GM19452 (cell line): ENCODE results near the gene MIA.
"Not testable (repeated sequence)": the region's sequence is repeated elsewhere in the genome, so short reads cannot be mapped to it uniquely, and the experiment has no call there.

ENCODE experiments used
- ATAC-seq: cut with Tn5 transposase; IDR thresholded peaks from one replicate; pipeline ENCODE4 v1.9.1; 2021; ENCODE audit not compliant: unreplicated experiment

MIA gene

DNA sequence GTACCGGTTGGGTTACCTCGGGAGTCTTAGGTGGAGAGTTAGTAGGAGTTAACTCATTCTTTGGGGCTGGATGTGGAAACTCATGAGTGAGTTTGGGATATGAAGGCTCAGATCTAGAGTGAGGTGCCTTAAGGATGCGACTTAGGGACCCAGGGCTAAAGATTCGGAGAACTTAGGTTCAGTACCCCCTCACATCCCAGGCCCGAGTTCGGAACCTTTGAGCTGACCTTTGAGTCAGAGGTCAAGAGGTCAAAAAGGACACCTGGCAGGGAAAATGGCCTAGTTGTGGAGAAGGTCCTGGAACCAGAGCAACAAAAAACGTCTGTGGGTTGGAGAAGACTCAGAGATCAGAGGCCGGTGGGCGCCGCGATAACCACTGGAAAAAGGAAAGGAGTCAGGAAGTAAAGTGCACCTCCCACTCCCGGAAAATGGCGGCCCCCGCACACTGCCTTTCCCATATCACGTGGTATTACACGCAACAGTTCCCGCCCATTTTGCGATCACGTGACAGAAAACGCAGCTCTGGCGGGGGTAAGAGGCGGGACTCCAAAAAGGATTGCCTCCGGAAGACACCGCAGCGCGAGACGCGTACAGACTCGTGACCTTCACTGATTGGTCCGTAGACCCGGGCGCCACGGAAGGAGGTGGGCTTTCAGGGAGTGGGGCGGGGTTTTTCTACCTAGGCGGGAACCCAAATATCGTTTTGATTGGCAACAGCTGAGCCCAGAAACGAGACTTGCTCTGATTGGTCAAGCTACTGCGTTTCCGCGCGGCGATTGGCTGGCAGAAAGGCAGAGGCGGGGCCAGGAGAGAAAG is 25.1 kb upstream of the MIA start, which contains the start of gene ACTMAP:
ACTMAP (minus strand) TSS at position 420 of the 816 bp plus-strand sequence. CDS start 674 bp downstream, outside the sequence.
- ATAC-seq, result peak; percentile 79

GRCh38 chr19:40750874-40751537 is 24.3 kb upstream of the MIA start, which contains the start of gene SNRPA:
SNRPA (plus strand) TSS chr19:40751203; CDS start chr19:40751409, 206 bp downstream.
- peak; percentile 54 for ATAC-seq

DNA sequence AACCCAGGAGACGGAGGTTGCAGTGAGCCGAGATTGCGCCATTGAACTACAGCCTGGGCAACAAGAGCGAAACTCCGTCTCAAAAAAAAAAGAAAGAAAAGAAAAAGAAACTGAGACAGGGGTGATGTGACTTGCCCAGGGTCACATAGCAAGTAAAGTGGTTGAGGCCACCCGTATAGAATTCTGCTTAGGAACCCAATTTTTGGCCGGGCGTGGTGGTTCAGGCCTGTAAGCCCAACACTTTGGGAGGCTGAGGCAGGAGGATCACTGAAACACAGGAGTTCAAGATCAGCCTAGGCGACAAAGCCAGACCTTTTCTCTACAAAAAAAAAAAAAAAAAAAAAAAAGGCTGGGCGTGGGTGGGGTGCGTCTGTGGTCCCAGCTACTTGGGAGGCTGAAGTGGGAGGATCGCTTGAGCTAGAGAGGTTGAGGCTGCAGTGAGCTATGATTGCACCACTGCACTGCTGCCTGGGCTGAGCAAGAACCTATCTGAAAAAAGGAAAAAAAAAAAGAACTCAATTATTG is 23.0 kb upstream of the MIA start:
- ATAC-seq, result no peak

DNA sequence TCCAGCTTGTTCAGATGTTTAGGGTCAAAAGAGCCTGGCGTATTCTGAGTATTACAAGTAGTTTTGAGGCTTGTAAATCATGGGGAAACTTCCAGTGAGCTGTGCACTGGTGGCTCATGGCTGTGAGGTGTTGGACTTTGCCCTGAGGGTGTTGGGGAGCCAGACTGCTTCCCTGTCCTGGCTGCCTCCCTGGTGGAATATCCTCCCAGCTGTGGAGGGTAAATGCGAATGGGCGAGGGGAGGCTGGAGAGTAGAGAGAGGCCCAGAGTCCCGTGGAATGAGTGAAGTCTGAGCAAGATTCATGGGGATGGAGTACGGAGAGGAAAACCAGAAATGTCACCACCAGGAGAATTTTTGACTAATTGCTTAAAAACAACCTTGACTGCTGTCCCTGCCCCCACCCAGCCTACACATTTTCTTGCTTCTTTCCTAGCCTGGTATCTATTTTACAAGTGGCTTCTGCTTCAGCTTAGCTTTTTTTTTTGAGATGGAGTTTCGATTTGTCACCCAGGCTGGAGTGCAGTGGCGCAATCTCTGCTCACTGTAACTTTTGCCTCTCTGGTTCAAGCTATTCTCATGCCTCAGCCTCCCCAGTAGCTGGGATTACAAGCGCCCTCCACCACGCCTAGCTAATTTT is 20.6 kb upstream of the MIA start:
- no peak for ATAC-seq

- ATAC-seq, result no peak
Measured at GRCh38 chr19:40755248-40755624, 20.1 kb upstream of the MIA start.

- no peak for ATAC-seq
Measured at GRCh38 chr19:40755791-40756190, 19.5 kb upstream of the MIA start.

DNA sequence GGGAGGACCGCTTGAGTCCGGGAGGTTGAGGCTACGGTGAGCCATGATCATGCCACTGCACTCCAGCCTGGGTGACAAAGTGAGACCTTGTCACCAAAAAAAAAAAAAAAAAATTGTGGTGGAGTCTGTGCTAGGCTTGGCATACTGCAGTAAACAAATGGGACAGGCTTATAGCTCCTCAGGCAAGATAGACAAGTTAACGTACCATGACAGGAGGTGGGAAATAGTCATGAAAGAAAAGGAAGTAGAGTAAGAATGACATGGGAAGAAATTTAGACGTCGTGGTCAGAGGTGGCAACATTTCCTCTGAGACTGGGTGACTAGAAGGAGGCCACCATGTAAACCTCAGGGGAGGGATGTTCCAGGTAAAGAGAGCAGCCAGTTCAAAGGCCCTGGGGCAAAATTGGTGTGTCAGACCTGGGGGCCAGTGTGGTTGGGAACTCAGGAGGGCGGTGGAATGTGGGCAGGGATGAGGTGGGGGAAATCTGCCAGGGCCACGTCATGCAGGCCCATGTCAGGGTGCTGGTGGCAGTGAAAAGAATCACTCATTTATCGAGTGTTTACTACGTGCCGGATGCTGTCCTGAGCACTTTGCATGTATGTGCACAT is 18.7 kb upstream of the MIA start:
- no peak for ATAC-seq

- no peak for ATAC-seq
Measured at GRCh38 chr19:40758491-40758890, 16.8 kb upstream of the MIA start.

- no peak for ATAC-seq
Measured at GRCh38 chr19:40759352-40759751, 16.0 kb upstream of the MIA start.

DNA sequence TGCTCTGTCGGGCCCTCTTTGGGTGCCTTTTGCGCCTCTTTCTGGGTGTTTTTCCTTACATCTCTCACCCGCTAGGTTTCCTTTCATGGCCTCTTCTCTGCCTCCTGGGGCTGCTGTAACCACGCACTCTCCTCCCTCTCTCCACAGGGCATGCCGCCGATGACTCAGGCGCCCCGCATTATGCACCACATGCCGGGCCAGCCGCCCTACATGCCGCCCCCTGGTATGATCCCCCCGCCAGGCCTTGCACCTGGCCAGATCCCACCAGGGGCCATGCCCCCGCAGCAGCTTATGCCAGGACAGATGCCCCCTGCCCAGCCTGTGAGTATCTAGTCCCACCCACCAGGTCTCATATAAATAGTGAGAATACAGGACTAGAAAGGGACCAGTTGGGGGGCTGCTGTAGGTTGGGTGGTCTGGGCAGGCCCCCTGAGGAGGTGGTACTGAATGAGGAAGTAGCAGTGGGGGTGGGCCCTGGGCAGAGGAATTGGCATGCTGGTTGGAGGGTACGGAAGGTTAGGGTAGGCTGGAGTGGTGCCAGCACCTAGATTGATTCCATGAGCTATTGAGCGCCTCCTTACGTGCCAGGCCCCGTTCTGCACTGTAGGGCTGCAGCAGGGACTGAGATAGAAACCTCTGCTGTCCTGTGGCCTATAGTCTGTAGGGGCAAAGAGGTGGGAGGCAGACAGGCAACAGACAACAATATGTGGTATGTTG is 12.4 kb upstream of the MIA start:
- ATAC-seq, result no peak

DNA sequence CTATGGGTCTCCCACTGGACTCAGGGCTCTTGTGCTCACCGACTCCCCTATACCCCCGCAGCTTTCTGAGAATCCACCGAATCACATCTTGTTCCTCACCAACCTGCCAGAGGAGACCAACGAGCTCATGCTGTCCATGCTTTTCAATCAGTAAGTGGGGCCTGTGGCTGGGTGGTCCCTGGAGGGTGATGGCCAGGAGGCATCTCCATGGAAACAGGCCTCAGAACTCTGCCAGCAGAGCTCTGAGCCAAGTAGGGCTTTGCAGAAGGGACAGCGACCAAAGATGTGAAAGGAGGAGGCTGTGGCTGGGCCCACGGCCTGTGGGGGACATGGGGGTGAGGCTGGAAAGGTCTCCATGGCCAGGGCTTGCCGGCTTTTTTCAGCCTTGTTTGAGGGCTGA is 11.8 kb upstream of the MIA start:
- no peak for ATAC-seq

DNA sequence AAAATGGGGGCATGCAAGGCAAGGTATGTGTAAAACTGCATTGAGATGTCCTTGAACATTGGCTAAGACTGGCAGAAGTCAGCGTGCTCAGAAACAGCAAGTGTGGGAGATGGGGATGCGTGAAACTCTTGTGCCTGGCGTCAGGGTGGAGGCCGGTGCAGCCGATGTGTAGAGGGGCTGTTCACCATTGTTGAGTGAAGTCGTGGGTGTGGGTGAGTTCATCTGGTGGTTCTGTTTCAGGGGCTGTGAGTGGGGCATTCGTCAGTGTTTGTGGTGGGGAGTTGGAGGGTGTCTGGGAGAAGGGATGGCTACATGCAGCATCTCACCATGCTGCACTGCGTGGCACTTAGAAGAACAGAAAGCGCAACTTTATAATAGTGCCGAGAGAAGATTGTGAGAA is 11.4 kb upstream of the MIA start:
- ATAC-seq, result no peak

DNA sequence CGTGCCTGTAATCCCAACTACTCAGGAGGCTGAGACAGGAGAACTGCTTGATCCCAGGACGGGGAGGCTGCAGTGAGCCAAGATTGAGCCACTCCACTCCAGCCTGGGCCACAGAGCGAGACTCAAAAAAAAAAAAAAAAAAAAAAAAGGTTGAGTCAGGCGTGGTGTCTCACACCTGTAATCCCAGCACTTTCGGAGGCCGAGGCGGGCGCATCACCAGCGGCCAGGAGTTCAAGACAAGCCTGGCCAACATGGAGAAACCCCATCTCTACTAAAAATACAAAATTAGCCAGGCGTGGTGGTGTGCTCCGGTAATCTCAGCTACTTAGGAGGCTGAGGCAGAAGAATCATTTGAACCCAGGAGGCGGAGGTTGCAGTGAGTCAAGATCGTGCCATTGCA is 8.9 kb upstream of the MIA start:
- ATAC-seq, result not testable (repeated sequence)

DNA sequence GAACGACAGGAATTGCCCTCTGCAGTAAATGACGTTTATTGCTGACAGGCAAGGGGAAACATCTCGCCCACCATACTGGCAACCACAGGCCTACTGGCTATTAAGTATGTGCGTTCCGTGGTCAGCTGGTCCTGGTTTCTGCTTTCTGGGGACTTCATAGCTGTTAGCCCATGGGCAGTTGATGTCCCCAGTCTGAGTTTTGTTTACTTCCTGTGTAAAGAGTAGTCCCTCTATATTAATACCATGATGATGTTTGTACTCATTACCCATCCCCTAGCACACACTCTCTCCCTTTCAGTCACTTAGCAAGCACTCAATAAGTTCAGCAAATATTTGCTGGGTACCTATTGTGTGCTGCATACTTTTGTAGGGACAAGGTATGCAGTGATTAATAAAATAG is 6.5 kb upstream of the MIA start:
- ATAC-seq, result no peak

DNA sequence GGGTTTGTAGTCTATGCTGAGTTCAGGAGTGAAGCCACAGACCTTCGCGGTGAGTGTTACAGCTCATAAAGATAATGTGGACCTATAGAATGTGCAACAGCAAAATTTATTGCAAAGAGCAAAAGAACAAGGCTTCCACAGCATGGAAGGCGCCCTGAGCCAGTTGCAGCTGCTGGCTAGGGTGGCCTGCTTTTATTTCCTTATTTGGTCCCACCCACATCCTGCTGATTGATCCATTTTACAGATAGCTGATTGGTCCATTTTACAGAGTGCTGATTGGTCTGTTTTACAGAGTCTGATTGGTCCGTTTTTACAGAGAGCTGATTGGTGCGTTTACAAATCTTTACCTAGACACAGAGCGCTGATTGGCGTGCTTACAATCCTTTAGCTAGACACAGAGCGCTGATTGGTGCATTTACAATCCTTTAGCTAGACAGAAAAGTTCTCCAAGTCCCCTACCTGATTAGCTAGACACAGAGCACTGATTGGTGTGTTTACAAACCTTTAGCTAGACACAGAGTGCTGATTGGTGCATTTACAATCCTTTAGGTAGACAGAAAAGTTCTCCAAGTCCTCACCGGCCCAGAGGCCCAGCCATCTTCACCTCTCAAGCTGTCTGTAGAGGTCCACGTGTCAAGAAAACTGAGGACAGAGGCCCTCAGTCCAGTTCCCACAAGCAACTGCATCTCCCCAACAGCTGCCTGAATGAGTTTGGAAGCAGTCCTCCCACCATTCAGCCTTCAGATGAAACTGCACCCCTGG is 4.0 kb upstream of the MIA start:
- ATAC-seq, result not testable (repeated sequence)

- no peak for ATAC-seq
Measured at GRCh38 chr19:40775632-40776022, 306 bp downstream of the MIA start.

DNA sequence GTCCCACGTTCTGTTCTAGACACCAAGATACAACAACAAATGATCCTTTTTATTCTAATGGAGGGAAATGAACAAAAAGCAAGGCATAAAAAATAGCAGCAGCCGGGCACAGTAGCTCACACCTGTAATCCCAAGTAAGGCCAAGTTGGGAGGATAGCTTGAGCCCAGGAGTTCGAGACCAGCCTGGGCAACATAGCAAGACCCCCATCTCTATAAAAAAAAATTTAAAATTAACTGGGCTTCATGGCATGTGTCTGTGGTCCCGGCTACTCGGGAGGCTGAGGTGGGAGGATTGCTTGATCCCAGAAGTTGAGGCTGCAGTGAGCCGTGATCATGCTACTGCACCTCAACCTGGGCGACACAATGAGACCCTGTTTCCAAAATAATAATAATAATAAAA is 1.0 kb downstream of the MIA start:
- no peak for ATAC-seq

DNA sequence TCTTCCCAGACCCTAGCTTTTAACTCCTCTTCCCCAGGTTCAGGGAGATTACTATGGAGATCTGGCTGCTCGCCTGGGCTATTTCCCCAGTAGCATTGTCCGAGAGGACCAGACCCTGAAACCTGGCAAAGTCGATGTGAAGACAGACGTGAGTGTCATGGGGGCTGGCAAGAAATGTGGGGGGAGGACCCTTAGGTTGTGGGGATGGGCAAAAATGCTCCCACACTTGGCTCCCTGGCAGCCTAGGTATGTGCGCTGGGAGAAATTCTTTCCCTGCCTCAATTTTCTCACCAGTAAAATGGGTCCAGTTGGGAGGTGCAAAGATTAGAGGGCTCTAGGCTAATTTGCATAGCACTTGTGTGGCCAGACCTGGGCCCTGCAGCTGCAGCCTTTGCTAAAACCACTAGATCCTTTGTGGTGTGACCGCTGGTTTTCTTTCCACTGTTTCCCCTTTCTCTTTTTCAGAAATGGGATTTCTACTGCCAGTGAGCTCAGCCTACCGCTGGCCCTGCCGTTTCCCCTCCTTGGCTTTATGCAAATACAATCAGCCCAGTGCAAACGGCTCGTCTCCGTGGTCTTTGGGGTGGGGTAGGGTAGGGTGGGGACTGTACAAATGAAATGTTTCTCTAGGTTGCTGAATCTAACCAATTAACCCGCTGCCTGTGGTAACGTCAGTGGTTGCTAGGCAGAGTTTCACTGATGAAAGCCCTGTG is 1.8 kb downstream of the MIA start:
- ATAC-seq, result peak; percentile 69

DNA sequence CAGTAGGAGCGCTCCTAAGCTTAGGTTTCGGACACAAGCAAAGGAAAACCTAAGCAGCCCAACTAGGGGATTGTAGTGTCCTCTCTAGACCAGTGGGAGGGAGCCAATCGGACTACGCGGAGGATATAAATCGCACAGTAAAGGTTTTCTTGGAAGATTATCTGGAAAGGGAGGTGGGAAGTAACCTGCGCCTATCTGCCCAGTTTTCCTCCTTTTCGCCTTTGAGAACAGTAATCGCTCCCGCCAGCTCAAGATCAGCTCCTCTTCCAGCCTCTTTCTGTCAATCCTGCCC is 2.3 kb downstream of the MIA start:
- ATAC-seq, result no peak
